GM19395 (cell line): Measurements from ENCODE around the gene DNAH14.
A peak's percentile ranks its signal among the peaks of the same experiment; 100 is the strongest.
"Not testable (repeated sequence)": the region's sequence is repeated elsewhere in the genome, so short reads cannot be mapped to it uniquely, and the experiment has no call there.

ENCODE experiments used
- ATAC-seq: cut with Tn5 transposase; IDR thresholded peaks from one replicate; pipeline ENCODE4 v1.9.1; 2021; ENCODE audit warnings: mild to moderate bottlenecking, moderate library complexity; ENCODE audit not compliant: unreplicated experiment

Gene DNAH14

DNA sequence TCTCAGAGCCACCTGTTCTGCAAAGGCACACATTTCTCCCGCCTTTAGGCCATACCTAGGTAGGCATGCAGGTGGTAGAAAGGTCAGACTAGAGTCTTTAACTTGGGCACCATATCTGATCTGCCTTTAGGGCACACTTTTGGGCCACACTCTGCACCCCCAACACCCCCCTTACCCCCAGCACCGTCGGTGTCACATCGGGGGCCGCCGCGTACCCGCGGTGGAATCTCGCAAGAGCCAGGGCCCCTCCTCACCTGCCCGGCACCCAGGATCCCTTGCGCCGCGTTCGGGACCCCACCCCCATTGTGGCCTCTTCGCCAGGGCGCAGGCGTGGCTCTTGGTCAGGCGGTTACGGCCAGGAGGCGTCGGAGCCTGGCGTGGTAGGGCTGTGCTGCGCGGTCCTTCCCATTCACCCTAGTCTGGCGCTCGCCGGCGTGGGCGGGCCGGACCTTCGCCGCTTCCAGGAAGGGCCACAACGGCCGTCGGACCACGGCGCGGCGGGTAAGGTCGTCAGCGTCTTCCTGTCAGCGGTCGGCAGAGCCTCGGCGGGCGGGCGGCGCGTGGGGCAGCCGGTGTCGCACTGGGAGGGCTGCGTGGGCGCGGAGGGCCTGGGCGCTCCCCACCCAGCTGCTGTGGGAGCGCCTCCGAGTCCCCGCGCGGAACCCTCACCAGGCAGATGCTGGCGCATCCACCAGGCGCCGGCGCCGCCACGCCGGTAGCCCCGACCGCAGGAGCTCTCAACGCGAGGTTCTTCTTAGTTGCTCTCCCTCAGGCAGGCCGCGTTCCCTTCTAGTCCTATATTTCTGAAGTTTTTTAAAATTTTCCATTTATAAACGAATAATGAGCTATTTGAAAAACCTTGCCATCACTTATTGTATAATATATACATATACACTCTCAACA, at the start of gene DNAH14:
Gene DNAH14 (plus strand): TSS at position 341 of the 903 bp plus-strand sequence. CDS start 23,028 bp downstream, outside the sequence.
- peak; percentile 75 for ATAC-seq

DNA sequence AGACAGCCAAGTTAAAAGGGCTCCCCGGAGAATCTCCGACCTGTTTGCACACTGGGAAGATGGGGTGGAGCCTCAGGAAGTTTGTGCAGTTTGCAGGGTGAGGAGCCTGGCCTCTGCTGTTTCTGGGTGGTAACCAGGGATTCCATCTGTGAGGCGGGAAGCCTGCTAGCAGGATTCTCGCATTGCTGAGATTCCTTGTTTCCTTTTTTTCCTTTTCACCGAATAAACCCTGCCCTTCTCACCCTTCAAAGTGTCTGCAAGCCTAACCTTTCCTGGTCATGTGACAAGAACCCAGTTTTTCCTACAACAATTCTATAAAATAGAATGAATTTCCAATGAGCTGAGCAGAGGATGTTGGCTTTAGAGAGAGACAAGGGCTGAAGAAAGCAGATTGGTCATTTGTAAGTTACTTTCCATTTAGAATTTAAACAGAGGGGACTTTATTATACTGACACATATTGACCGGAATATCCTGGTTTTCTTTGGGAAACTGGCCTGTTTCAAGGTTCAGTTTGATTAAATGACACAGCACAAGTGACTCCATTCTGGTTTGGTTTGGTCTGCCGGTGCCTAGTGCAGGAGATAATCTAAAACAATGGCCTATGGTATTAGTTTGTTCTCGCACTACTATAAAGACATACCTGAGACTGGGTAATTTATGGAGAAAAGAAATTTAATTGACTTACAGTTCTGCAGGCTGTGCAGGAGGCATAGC, 48.7 kb upstream of the DNAH14 start:
- ATAC-seq: no peak

DNA sequence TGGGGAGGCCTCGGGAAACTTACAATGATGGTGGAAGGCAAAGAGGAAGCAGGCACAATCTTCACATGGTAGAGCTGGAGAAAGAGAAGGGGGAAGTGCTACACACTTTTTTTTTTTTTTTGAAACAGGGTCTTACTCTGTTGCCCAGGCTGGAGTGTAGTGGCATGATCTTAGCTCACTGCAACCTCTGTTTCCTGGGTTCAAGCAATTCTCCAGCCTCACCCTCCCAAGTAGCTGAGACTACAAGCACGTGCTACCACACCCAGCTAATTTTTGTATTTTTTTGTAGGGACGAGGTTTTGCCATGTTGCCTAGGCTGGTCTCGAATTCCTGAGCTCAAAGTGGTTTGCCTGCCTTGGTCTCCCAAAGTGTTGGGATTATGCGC, 48.2 kb upstream of the DNAH14 start:
- ATAC-seq: not testable (repeated sequence)

GRCh38 chr1:224881762-224882211, 47.7 kb upstream of the DNAH14 start:
- ATAC-seq: no peak

DNA sequence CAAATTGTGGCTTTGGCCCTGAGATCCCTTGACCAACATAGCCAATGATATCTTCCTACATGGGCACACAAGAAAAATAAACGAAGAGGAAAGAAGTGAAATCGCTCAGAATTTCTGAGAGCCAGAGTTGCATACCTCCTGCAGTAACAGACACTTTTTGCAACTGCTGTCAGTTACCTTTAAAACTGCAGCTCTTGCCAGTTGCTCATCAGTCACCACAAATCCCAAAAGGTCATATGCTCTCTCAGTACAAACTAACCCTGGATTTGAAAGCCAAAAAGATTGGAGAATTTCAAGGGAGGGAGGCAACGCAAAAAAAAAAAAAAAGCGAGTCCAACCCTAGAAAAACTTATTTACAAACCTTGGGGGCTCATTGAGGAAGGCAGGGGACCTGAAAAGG, 47.2 kb upstream of the DNAH14 start:
- ATAC-seq: no peak

- ATAC-seq: no peak
Measured at GRCh38 chr1:224883091-224883490, 46.4 kb upstream of the DNAH14 start.

DNA sequence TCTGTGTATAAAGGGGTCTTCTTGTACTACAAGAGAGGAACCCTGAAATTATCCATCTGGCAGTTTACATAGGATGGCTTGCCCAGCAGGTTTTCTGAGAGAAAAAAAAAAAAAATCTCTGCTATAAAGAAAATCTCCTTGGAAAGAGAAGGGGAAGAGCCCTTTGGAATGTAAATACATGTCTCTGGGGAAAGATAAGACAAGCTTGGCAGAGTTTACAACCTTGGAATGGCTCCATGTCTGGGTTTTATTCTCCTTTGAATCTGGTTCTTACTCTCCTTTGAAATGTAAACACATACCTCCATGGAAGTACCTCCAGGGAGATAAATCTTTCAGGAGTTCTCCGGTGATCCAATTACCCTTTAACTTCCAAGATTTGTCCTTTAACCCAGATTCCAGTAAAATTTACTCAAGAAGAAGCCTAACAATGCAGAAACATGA, 45.1 kb upstream of the DNAH14 start:
- ATAC-seq: no peak

- not testable (repeated sequence) for ATAC-seq
Measured at GRCh38 chr1:224885376-224885775, 44.1 kb upstream of the DNAH14 start.

DNA sequence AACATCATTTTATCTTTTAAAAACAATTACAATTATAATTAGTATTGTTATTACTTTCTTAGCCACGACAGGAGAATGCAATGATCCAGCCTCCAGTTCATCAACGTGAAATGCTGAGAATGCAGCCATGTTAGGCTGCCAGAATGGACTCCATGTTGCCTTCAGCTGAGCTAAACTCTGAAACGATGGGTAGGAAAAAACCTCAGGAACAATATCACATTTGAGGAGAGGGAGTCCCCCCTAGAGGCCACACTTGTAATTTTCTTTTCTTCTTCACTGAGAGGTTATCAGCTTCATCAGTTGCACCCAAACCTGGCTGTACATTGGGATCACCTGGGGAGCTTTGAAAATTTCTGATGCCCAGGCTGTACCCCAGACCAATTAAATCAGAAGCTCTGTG, 34.6 kb upstream of the DNAH14 start:
- no peak for ATAC-seq

- no peak for ATAC-seq
Measured at GRCh38 chr1:224896130-224896781, 33.2 kb upstream of the DNAH14 start.

DNA sequence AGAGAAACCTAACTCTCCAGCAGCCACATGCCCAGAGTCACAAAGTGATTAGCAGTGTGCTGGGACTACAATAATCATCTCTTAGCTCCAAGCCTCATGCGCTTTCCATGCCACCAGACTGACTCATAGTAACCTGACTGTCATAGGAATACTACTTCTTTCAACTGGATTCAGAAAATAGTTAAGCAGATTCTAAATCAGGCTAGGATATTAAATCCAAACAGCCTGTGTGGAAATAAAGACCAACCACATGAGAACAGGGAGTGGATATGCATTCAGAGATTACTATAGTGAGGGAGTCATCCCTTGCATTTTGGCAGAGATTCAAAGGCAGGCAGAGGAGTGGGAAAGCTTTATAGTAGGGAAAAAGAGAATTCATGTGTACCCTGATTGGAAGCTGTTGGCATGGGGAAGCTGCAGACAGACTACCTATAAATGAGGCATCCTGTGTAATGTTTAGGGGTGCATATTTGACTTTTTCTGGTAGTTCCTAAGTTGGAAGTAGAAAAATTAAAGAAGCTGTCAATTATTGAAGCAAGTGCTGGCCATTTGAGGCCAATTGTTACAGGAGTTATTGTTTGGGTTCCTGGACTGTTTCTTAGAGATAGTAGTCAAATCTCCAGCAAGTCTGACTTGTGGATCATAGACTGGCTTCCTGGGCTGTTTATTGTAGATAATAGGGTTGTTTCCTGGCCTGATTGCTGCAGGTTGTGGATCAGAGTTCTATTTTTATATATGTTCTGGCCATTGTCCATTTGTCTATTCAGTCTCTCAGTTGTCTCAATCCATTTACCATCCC, 31.7 kb upstream of the DNAH14 start:
- no peak for ATAC-seq

GRCh38 chr1:224898937-224899336, 30.5 kb upstream of the DNAH14 start:
- ATAC-seq: no peak

GRCh38 chr1:224900062-224900630, 29.3 kb upstream of the DNAH14 start:
- no peak for ATAC-seq

DNA sequence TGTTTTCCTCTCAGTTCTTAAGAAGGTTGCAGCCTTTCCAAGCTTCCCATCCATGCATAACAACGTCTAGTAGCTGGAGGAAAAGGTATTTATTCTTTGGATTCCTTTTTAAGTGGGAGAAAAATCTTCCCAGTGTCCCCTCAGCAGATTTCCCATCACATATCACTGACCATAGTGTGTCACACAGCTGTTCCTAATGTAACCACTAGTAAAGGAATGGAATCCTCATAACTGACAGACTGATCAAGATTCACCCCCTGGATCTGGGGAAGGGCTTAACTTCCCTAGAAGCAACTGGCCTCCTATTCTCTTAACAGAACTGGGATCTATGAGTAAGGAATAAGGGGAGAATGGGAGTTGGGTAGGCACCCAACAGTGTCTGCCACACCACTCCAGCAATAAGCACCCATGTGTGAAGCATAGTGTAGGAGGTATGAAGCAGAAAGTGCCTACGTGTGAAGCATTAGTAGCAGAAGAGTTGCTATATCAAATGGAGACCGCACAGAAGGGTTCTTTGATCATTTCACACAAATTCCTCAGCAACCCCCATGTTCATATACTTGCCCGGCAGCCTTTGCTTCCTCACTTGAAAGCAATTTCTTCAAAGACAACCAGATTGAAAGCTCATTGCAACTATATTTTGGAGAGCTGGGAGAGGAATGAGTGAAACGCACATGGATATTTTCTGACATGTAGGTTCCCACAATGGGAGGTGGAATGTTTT, 28.2 kb upstream of the DNAH14 start:
- no peak for ATAC-seq

- ATAC-seq: no peak
Measured at GRCh38 chr1:224903955-224904354, 25.5 kb upstream of the DNAH14 start.

- ATAC-seq: no peak
Measured at GRCh38 chr1:224906340-224906739, 23.1 kb upstream of the DNAH14 start.

DNA sequence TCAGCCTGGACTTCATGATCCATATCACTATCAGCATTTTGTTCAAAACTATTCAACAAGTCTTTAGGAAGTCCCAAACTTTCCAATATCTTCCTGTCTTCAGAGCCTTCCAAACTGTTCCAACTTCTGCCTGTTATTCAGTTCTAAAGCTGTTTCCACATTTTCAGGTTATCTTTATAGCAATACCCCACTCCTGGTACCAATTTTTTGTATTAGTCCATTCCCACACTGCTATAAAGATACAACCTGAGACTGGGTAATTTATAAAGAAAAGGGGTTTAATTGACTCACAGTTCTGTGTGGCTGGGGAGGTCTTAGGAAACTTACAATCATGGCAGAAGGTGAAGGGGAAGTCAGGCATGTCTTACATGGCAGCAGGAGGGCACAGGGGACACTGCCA, 18.3 kb upstream of the DNAH14 start:
- no peak for ATAC-seq

DNA sequence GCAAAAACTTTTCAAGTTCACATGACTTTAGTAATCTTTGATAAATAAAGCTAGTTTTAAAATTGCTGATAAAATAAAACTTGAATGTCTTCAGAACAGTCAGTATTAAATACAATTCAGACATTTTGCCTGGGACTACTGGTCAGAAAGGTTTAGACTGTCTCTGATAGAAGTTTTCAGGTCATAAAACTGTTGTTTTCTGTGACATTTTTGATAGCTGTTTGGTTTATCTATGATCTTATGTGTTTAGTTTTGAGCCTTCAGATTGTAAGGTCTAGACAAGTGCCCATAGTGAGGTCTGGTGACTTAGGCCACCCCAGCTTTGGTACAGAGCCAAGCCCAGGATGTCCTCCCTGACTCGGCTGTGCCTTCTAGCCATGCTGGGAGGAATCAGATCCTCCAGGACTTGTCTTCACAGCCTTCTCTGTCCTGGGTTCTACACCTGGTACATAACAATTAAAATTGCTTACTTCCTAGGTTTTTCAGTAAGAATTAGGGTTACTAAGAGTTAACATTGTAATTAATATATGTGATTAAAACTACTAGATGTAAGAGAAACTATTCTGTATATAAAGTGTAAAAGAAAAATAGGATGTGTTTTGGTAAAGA, 15.1 kb upstream of the DNAH14 start:
- no peak for ATAC-seq

DNA sequence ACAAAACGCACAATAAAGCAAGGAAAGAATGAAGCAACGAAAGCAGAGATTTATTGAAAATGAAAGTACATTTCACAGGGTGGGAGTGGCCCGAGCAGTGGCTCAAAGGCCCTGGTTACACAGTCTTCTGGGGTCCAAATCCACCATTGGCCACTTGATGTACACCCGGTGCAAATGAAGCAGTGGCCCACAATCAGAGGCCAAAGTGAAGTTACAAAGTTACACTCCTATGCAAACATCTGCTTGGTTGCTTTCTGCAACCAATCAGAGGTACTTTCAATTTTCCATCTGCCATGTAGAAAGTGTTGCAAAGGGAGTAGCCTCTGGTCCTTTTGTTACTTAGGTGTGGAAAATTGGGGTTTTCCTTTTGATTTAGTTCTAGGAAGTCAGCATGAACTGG, 10.0 kb upstream of the DNAH14 start:
- no peak for ATAC-seq
